GM18499 (cell line): Measurements from ENCODE around the gene LMBR1.
"Not testable (repeated sequence)": the region's sequence is repeated elsewhere in the genome, so short reads cannot be mapped to it uniquely, and the experiment has no call there.

ENCODE experiments used
- ATAC-seq: cut with Tn5 transposase; IDR thresholded peaks from one replicate; pipeline ENCODE4 v1.9.1; 2021; ENCODE audit warnings: moderate number of reproducible peaks; ENCODE audit not compliant: insufficient read depth, unreplicated experiment

The LMBR1 gene

GRCh38 chr7:156857757-156858156, 35.2 kb downstream of the LMBR1 start:
- no peak for ATAC-seq

GRCh38 chr7:156854654-156855053, 38.3 kb downstream of the LMBR1 start:
- ATAC-seq, result no peak

GRCh38 chr7:156848979-156849378, 44.0 kb downstream of the LMBR1 start:
- ATAC-seq, result no peak

DNA sequence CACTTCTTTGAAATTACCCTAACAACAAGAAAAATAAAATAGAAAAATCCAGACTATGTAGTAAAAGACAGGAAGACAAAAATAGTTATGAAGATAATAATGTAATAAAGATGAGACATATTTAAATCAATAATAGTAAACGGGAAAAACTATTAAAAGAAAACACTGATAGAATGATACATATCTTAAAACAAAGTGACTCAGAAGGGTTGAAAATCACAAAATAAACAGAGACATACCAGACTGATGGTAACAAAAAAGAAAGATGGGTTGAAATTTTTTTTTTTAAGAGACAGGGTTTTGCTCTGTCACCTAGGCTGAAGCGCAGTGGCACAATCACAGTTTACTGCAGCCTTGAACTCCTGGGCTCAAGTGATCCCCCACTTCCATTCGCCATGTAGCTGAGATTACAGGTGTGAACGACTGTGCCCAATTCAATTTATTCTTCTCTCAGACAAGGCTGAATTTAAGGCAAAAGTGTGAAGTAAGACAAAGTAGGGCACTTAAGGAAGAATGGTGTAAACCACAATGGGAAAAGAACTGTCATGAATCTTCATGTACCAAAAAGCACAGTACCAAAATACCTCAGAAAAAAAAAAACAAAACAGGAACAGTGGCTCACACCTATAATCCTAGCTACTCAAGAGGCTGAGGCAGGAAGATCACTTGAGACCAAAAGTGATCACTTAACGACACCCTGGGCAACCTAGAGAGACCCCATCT, 47.4 kb downstream of the LMBR1 start:
- no peak for ATAC-seq

GRCh38 chr7:156843582-156843981, 49.4 kb downstream of the LMBR1 start:
- ATAC-seq, result not testable (repeated sequence)

- no peak for ATAC-seq
Measured at GRCh38 chr7:156843157-156843556, 49.8 kb downstream of the LMBR1 start.

DNA sequence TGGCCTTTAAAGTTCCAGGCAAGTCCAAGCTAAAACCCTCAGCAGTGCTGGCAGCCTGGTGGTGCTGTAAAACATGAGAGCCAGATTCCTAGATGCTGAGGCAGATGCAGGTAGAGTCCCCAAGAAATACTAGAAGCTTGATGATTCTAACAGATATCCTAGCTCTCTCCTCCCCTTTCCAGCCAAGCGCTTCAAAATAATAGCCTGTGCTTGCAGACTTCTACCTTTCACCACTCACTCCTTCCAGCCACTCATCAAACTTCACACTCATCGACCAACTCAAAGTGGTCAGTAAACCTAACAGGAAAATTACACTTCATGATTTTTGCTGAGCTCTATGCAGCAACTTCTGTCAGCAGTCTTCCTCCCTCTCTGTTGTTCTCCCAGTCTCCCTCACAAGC, 50.2 kb downstream of the LMBR1 start:
- ATAC-seq, result no peak

GRCh38 chr7:156842317-156842716, 50.7 kb downstream of the LMBR1 start:
- ATAC-seq, result no peak

DNA sequence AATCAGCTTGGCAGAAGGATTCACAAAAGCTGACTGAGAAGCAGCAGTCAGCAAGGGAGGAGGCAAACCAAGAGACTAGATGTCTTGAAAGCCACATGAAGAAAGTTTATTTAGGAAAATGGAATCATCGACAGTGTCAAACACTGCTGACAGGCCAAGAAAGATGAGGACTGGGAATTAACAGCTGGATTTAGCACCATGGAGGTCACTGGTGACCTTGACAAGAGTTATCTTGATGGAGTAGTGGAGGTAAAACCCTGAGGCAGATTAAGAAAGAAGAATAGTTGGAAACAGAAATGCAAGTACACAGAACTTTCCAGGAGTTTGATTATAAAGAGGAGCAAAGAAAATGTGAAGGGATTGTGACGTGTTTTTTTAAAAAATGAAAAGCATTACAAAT, 51.5 kb downstream of the LMBR1 start:
- ATAC-seq, result no peak

GRCh38 chr7:156840134-156840533, 52.8 kb downstream of the LMBR1 start:
- ATAC-seq, result no peak

DNA sequence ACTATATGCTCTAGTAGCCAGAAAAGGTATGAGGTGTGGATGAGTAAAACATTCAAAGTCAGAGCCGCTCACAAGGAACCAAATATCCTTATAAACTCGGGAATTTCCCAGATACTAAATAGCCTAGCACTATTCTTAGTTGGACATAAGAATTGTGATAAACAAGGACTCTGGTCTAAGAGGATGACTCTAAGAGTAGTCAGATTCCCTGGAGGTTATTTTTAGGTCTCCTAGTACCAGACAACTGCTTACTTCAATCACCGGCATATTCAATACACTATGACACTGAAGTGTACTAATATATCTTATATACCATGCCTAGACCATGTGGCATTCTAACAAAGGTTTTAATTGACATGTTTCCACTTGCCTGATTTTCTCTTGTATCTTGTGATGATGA, 56.5 kb downstream of the LMBR1 start:
- no peak for ATAC-seq

DNA sequence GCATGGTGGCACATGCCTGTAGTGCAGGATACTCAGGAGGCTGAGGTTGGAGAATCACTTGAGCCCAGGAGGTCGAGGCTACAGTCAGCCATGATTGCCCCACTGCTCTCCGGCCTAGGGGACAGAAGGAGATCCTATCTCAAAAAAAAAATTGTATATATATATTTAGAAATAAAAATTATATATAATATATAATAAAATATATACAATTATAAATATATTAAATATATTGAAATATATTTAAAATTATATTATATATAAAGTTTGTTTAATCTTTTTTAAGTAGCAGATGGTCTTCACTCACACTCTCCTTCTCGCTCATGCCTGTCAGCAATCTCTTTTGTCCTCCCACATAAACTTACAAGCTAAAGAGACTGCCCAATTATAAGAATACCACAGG, 58.5 kb downstream of the LMBR1 start:
- ATAC-seq, result no peak

GRCh38 chr7:156833312-156833711, 59.7 kb downstream of the LMBR1 start:
- no peak for ATAC-seq

DNA sequence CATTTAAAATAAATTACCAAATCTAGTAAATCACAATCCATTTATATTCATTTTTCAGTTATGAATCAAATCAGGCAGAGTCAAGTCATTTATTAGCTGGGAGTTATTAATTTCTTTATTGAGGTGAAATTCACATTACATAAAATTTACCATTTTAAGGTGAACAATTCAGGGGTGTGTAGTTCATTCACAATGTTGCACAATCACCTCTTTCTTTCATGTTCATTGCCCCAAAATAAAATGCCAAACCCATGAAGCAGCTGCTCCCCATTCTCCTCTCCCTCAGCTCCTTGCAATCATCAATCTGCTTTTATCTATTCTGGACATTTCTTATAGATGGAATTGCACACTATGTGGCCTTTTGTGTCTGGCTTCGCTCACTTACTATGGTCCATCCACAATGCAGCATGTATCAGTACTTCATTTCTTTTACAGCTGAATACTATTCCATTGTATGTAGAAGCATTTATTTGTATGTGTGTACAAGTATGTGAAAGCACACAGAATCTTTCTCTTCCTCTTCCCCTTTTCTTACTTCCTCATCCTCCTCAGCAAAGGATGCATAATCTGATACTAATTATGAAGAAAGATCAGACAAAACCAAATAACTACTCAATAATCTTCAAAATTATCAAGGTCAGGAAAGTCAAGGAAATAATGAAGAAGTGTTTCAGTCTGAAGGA, 60.6 kb downstream of the LMBR1 start:
- ATAC-seq, result no peak

DNA sequence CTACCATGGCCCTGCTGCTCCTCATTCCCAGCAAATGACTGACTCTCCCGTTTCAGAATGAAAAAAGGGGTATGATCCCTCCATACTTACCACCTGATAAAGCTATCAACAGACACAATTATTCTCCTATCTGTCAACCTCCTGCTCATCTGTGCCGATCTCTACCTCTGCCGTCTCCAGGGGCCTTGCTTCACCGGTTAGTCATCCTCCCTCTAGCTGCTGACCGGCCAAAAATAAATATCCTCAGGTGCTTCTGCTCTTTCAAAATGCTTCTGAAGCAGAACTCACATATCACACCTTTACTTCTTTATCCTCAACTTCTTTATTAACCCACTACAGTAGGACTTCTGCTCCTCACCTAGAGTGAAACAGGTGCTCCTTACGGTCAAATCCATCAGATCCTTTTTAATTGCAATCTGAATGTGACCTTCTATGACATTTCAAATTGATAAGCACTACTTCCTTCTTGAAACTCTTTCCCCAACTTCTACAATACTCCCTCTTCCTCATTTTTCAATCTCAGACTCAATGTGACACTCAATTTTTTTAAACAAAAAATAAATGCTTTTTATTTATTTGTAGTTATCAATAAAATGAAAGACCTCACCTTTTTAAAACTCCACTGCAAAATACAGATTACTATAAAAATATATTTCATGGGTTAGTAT, 63.2 kb downstream of the LMBR1 start:
- no peak for ATAC-seq

DNA sequence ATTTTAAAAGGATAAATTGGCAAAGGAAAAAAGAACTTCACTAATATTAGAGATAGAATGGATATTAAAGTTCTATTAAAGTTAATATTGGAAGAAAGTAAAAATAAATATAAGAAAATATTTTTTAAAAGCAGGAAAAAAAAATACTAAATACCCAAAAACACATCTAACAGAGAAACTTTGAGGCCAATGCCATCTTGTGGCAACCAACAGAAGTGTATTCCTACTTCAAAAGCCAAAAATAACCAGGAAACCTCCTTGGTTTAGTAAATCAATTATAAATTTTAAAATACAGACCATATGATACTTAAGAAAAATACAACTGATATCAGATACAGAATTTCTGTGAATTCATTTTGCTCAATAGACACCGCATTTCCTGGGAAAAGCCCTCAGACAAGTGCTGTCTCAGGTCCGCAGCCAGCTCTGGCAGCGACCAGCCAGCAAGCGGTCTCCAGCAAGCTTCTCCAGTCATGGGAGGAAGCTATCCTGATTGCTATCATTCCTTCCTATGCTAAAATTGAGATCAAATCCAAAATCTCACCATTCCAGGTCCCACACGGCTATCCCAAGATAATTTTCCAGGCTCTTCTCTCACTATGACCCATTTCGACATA, 65.3 kb downstream of the LMBR1 start:
- no peak for ATAC-seq

GRCh38 chr7:156823435-156823834, 69.5 kb downstream of the LMBR1 start:
- ATAC-seq, result no peak

DNA sequence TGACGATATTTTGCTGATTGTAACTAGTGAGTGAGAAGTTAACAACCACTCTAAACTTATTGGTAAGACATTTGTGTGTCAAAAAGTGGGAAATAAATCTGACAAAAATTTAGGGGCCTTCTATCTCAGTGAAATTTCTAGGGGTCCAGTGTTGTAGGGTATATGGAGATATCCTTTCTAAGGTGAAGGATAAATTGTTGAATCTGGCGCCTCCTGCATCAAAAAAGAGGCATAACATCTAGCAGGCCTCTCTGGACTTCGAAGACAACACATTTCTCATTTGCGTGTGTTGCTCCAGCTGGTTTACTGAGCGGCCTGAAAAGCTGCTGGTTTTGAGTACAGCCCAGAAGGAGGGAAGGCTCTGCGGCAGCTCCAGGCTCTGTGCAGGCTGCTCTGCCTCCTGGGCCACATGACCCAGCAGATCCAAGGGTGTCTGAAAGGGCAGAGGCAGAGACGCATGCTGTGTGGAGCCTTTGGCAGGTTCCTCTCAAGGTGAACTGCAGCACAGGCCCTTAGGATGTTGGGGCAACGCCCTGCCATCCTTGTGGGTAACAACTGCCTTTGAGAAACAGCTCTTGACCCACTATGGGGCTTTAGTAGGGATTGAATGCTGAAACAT, 72.4 kb downstream of the LMBR1 start:
- ATAC-seq, result no peak

DNA sequence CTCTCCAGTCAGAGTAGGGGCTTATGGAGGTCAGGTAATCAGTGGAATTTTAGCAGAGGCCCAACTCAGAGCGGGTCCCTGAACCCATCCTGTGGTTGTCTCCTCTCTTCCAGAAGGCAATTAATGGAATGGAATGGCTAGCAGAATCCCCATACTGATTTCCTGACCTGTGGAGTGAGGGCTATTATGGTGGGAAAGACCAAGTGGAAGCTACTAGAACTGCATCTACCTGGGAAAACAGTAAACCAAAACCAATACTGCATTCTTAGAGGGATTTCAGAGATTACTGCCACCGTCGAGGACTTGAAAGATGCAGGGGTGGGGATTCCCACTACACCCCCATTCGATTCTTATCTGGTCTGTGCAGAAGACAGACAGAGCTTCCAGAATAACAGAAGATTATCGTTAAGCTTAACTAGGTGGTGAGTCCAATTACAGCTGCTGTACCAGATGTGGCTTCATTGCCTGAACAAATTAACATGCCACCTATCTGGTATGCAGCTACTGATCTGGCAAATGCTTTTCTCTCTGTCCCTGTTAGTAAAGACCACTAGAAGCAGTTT, 73.2 kb downstream of the LMBR1 start:
- no peak for ATAC-seq

- no peak for ATAC-seq
Measured at GRCh38 chr7:156818133-156818532, 74.8 kb downstream of the LMBR1 start.
